Measurements from ENCODE around the gene SYT1.

DNA sequence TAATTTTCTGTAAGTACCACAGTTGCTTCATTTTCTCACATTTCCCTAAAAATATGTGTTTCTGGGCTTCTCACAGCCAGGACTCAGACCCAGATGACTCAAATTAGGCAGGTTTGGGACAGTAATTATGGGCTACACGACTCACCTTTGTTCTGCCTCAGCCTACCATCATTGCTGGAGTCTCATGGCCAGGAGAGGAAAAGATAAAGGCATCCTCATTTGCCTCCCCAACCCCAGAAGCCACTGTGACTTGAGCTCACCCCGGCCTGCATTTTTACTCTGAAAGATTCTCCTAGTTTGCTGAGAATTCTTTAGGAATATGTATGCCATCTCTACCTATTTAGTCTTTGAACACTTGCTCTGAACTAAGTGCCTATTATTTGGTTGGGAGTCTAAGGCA lies 618.3 kb downstream of the SYT1 start:
- TF ChIP-seq POLR2A (IDR thresholded peaks at IDR 0.05; ENCODE audit: borderline replicate concordance, extremely low read depth, insufficient read depth, insufficient read length) (no peak), EGR1 (IDR thresholded peaks at IDR 0.05; ENCODE audit: low read depth) (no peak), ZNF274 (IDR thresholded peaks at IDR 0.05; ENCODE audit: low read depth, low read length) (no peak)
- TF ChIP-seq, protein P1, sequence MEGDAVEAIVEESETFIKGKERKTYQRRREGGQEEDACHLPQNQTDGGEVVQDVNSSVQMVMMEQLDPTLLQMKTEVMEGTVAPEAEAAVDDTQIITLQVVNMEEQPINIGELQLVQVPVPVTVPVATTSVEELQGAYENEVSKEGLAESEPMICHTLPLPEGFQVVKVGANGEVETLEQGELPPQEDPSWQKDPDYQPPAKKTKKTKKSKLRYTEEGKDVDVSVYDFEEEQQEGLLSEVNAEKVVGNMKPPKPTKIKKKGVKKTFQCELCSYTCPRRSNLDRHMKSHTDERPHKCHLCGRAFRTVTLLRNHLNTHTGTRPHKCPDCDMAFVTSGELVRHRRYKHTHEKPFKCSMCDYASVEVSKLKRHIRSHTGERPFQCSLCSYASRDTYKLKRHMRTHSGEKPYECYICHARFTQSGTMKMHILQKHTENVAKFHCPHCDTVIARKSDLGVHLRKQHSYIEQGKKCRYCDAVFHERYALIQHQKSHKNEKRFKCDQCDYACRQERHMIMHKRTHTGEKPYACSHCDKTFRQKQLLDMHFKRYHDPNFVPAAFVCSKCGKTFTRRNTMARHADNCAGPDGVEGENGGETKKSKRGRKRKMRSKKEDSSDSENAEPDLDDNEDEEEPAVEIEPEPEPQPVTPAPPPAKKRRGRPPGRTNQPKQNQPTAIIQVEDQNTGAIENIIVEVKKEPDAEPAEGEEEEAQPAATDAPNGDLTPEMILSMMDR (IDR thresholded peaks at IDR 0.05 in 2 of 3, conservative IDR thresholded peaks at IDR 0.05 in 1 of 3; ENCODE audit: borderline replicate concordance in 1 of 3, insufficient read depth in 1 of 3, low read depth in 2 of 3, low read length in 2 of 3) = no peak
- TF ChIP-seq, protein P2, sequence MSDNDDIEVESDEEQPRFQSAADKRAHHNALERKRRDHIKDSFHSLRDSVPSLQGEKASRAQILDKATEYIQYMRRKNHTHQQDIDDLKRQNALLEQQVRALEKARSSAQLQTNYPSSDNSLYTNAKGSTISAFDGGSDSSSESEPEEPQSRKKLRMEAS (IDR thresholded peaks at IDR 0.05) = no peak

Data from HCT116 (cell line).